SK-N-SH (cell line): ENCODE data around the gene NAALADL1. TPM values are rescaled to one million over a fixed set of nuclear protein-coding genes. Genes with fewer than 3 reads are reported as not detected.
A peak's percentile ranks its signal among the peaks of the same experiment; 100 is the strongest.

Source experiments
- CTCF ChIA-PET: fragments of 300-600, 350-600 bp; formaldehyde crosslinking; extraction: SDS; loops from one replicate; lab custom pipeline; 2021; lab: Yijun Ruan, JAX
- POLR2A ChIA-PET: fragments of 350-600 bp; sonication (Branson Sonifier 250); formaldehyde crosslinking; extraction: SDS; loops from one replicate; lab custom pipeline; 2020; ENCODE audit warnings: antibody characterized with exemption, inconsistent platforms; lab: Yijun Ruan, JAX
- DNase-seq: peaks from one replicate; pipeline ENCODE4 v3.0.0; 2012
- H2AFZ ChIP-seq: fragments of 200-600 bp; sonication (generic); 2 replicates; pipeline ENCODE4 v1.8.1; 2016; ENCODE audit warnings: antibody characterized with exemption, mild to moderate bottlenecking, low read depth
- H3F3A ChIP-seq: fragments of 200-600 bp; sonication (generic); replicated peaks from 2 replicates; pipeline ENCODE3; 2016; ENCODE audit warnings: antibody characterized with exemption, mild to moderate bottlenecking; ENCODE audit not compliant: insufficient read depth
- H3K27ac ChIP-seq, 2 experiments: fragments of 200-500 bp in 1 of 2; fragments of 200-600 bp in 1 of 2; sonication (Bioruptor generic) in 1 of 2; sonication (generic), shearing (Covaris generic) in 1 of 2; 2 replicates each; pipeline versions ENCODE4 v1.5.1 to v1.6.1; 2014 to 2016; ENCODE audit warnings: low read depth in 2 of 2, inconsistent platforms in 1 of 2, low read length in 1 of 2, mild to moderate bottlenecking in 1 of 2, mixed read lengths in 1 of 2
- H3K27me3 ChIP-seq: fragments of 200-600 bp; sonication (generic), shearing (Covaris generic); 2 replicates; pipeline ENCODE4 v1.6.1; 2016; ENCODE audit warnings: mixed run types; ENCODE audit not compliant: insufficient read depth
- H3K36me3 ChIP-seq, 2 experiments: fragments of 200-500 bp in 1 of 2; fragments of 200-600 bp in 1 of 2; sonication (Bioruptor generic) in 1 of 2; sonication (generic) in 1 of 2; replicated peaks in 1 of 2; 2 replicates each; pipeline versions ENCODE3 to v1.5.1; 2014 to 2016; ENCODE audit warnings: low read length in 1 of 2, mild to moderate bottlenecking in 1 of 2; ENCODE audit not compliant: insufficient read depth in 2 of 2, control insufficient read depth in 1 of 2
- H3K4me1 ChIP-seq, 2 experiments: fragments of 200-500 bp in 1 of 2; fragments of 200-600 bp in 1 of 2; sonication (Bioruptor generic) in 1 of 2; sonication (generic), shearing (Covaris generic) in 1 of 2; 2 replicates each; pipeline versions ENCODE4 v1.5.1 to v1.6.1; 2014 to 2016; ENCODE audit warnings: low read depth in 1 of 2, low read length in 1 of 2, mixed run types in 1 of 2; ENCODE audit not compliant: insufficient read depth in 2 of 2, control insufficient read depth in 1 of 2
- H3K4me2 ChIP-seq: fragments of 200-600 bp; sonication (generic), shearing (Covaris generic); 2 replicates; pipeline ENCODE4 v1.6.1; 2017; ENCODE audit warnings: mixed run types
- H3K4me3 ChIP-seq, 2 experiments: fragments of 200-500 bp in 1 of 2; fragments of 200-600 bp in 1 of 2; sonication (Bioruptor generic) in 1 of 2; sonication (generic), shearing (Covaris generic) in 1 of 2; 2 replicates each; pipeline versions ENCODE4 v1.5.1 to v1.8.1; 2014 to 2016; ENCODE audit warnings: low read depth in 2 of 2, inconsistent platforms in 1 of 2, low read length in 1 of 2, mild to moderate bottlenecking in 1 of 2, mixed read lengths in 1 of 2, moderate library complexity in 1 of 2
- H3K79me2 ChIP-seq: fragments of 200-600 bp; sonication (generic); 2 replicates; pipeline ENCODE4 v1.8.1; 2017; ENCODE audit warnings: mild to moderate bottlenecking; ENCODE audit not compliant: insufficient read depth
- H3K9ac ChIP-seq: fragments of 200-600 bp; sonication (generic); 2 replicates; pipeline ENCODE4 v1.6.1; 2017; ENCODE audit warnings: mixed run types
- H3K9me2 ChIP-seq: fragments of 200-600 bp; sonication (generic); 2 replicates; pipeline ENCODE4 v1.6.1; 2017; ENCODE audit warnings: mixed run types
- H3K9me3 ChIP-seq: fragments of 200-600 bp; sonication (generic); 2 replicates; pipeline ENCODE4 v1.6.1; 2017; ENCODE audit warnings: mixed run types, mild to moderate bottlenecking, moderate library complexity
- H4K20me1 ChIP-seq: fragments of 200-600 bp; sonication (generic); 2 replicates; pipeline ENCODE4 v1.6.1; 2017; ENCODE audit warnings: mild to moderate bottlenecking, mixed run types; ENCODE audit not compliant: insufficient read depth
- EP300 ChIP-seq, 2 experiments: IDR thresholded peaks; 2 replicates each; pipeline versions ENCODE4 v1.4.0 to v1.6.1; 2012; ENCODE audit warnings: borderline replicate concordance in 1 of 2, low read depth in 1 of 2, low read length in 1 of 2
- FOXM1 ChIP-seq: IDR thresholded peaks from 2 replicates; pipeline ENCODE4 v1.4.0; 2012; ENCODE audit warnings: low read depth, mild to moderate bottlenecking
- GATA2 ChIP-seq: sonication (generic); formaldehyde crosslinking; IDR thresholded peaks from 2 replicates; pipeline ENCODE4 v1.5.0; 2020; ENCODE audit warnings: mild to moderate bottlenecking, missing genetic modification reagents
- JUND ChIP-seq: IDR thresholded peaks from 2 replicates; pipeline ENCODE4 v1.4.0; 2012
- MXI1 ChIP-seq: IDR thresholded peaks from 2 replicates; pipeline ENCODE4 v1.6.1; 2012; ENCODE audit warnings: mild to moderate bottlenecking, low read depth, low read length, improper control_type of control experiment
- NFIC ChIP-seq: IDR thresholded peaks from 2 replicates; pipeline ENCODE4 v1.4.0; 2012; ENCODE audit warnings: borderline replicate concordance
- NRF1 ChIP-seq: IDR thresholded peaks from 2 replicates; pipeline ENCODE4 v1.6.1; 2012; ENCODE audit warnings: low read depth, mild to moderate bottlenecking, low read length
- POLR2AphosphoS5 ChIP-seq: IDR thresholded peaks from 2 replicates; pipeline ENCODE4 v1.6.1; 2012; ENCODE audit warnings: low read depth, low read length
- SIN3A ChIP-seq: IDR thresholded peaks from 2 replicates; pipeline ENCODE4 v1.6.1; 2012; ENCODE audit warnings: low read depth, mild to moderate bottlenecking, low read length, moderate library complexity, borderline replicate concordance
- TAF1 ChIP-seq: IDR thresholded peaks from 2 replicates; pipeline ENCODE4 v1.6.1; 2012; ENCODE audit warnings: low read depth, mild to moderate bottlenecking, low read length, moderate library complexity, borderline replicate concordance
- TEAD4 ChIP-seq: IDR thresholded peaks from 2 replicates; pipeline ENCODE4 v1.4.0; 2012; ENCODE audit warnings: mild to moderate bottlenecking, borderline replicate concordance; ENCODE audit not compliant: insufficient read depth
- YY1 ChIP-seq: IDR thresholded peaks from 2 replicates; pipeline ENCODE4 v1.4.0; 2012; ENCODE audit warnings: low read depth, mild to moderate bottlenecking
- WGBS: methylation state at CpG from one replicate; pipeline ENCODE4 v1.1.6; 2017; ENCODE audit warnings: low lambda C conversion rate; 5-methylcytosine and 5-hydroxymethylcytosine counted together
- polyA plus RNA-seq, 3 experiments: library from polyadenylated mRNA; depleted of rRNA; stranded (reverse); fragments of >200 nt; gene quantifications; 2 replicates each; pipeline ENCODE4 v1.2.3, GENCODE V29; 2012
- TF ChIP-seq, protein P1 (sequence below): IDR thresholded peaks from 2 replicates; pipeline ENCODE4 v1.4.0; 2012; ENCODE audit warnings: low read depth, borderline replicate concordance
- TF ChIP-seq, protein P2 (sequence below): IDR thresholded peaks from 2 replicates; pipeline ENCODE4 v1.4.0; 2012; ENCODE audit warnings: low read depth
- TF ChIP-seq, protein P3 (sequence below): fragments of 150-350 bp; IDR thresholded peaks from 2 replicates; pipeline ENCODE4 v1.6.1; 2016; ENCODE audit warnings: mild to moderate bottlenecking, low read depth, low read length

The NAALADL1 gene
- polyA plus RNA-seq, 1 of the 3 experiments (the other 2 are of a cell fraction) = not detected

DNA sequence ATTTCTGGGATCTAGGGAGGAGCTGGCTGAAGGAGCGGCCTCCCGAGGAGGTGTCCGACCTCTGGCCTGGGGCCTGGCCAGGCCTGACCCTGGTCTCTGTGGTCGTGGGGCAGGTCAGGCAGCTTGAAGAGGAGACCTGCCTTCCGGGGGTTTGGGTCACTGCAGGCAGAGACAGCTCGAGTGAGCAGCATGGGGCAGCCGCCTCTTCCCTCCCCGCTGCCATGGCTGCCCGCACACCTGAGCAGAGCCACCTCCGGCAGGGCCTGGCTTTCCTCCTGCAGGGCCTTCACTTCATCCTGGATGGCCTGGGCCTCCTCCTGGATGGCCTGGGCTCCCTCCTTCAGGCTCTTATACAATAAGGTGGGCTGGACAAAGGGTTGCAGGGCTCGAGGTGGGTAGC is 8.0 kb upstream of the NAALADL1 start:
- Histone ChIP-seq H3K9me2 (no peaks in the 10 kb centered on the region), H3K79me2 (no peaks in the 10 kb centered on the region), H3K4me2 (no peak overlapping the region), H3K4me1 (no peaks in the 10 kb centered on the region; a peak in 1 of 4 replicates), H4K20me1 (no peaks in the 10 kb centered on the region), H3F3A (no peaks in the 10 kb centered on the region), H3K27me3 (no peaks in the 10 kb centered on the region), H3K9ac (no peak overlapping the region), H3K4me3 (no peak overlapping the region), H3K27ac (no peak overlapping the region), H3K36me3 (no peaks in the 10 kb centered on the region), H2AFZ (no peak overlapping the region), H3K9me3 (no peaks in the 10 kb centered on the region)
- DNase-seq = no peak
- 74% methylated on average over 3 of the region's 11 CpGs for WGBS
- CTCF ChIA-PET = interaction anchor here (0.6 to 1.8 kb wide), 2 partner anchors 27 to 52 kb away, joined by 4 to 9 read pairs; partner anchors contain the start of gene ARL2
- TF ChIP-seq POLR2AphosphoS5 (no peak), SIN3A (no peak), TAF1 (no peak), EP300 (IDR thresholded peaks at IDR 0.05; ENCODE audit: borderline replicate concordance in 1 of 2, low read depth in 1 of 2, low read length in 1 of 2) (no peak), NRF1 (no peak)
- POLR2A ChIA-PET = interaction anchor here (1.0 kb wide), 1 partner anchor 8 kb away, joined by 4 read pairs; no protein-coding TSS in a partner anchor

DNA sequence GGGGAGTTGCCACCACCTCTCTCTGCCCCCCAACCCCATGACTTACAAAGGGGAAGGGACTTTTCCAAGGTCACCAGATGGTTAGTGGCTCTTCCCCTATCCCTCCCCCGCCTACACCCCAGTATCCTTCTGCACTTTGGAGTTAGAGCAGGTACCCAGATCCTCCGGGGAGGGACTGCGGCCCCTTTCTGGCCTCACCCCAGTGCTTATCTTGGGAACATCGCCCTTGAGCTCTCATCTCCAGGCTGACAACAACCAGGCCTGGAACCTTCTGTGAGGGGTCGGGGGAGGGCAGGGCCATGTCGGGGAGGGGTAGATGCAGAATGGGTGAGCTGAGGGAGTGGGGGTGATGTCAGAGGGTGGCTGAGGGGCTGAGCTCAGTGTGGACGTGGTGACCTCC is 7.5 kb upstream of the NAALADL1 start:
- Histone ChIP-seq H3K4me2 (no peak overlapping the region), H3K9ac (no peak overlapping the region), H3K27me3 (no peaks in the 10 kb centered on the region), H3K79me2 (no peaks in the 10 kb centered on the region), H3K9me2 (no peaks in the 10 kb centered on the region), H3K4me3 (no peak overlapping the region), H3F3A (no peaks in the 10 kb centered on the region), H3K4me1 (no peaks in the 10 kb centered on the region; a peak in 1 of 4 replicates), H3K27ac (no peak overlapping the region), H3K9me3 (no peaks in the 10 kb centered on the region), H2AFZ (no peak overlapping the region), H4K20me1 (no peaks in the 10 kb centered on the region), H3K36me3 (no peaks in the 10 kb centered on the region)
- TF ChIP-seq, protein P1, sequence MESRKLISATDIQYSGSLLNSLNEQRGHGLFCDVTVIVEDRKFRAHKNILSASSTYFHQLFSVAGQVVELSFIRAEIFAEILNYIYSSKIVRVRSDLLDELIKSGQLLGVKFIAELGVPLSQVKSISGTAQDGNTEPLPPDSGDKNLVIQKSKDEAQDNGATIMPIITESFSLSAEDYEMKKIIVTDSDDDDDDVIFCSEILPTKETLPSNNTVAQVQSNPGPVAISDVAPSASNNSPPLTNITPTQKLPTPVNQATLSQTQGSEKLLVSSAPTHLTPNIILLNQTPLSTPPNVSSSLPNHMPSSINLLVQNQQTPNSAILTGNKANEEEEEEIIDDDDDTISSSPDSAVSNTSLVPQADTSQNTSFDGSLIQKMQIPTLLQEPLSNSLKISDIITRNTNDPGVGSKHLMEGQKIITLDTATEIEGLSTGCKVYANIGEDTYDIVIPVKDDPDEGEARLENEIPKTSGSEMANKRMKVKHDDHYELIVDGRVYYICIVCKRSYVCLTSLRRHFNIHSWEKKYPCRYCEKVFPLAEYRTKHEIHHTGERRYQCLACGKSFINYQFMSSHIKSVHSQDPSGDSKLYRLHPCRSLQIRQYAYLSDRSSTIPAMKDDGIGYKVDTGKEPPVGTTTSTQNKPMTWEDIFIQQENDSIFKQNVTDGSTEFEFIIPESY = no peak
- TF ChIP-seq EP300 (IDR thresholded peaks at IDR 0.05; ENCODE audit: borderline replicate concordance in 1 of 2, low read depth in 1 of 2, low read length in 1 of 2) (no peak), GATA2 (CRISPR knock-in tag) (no peak), YY1 (no peak), FOXM1 (no peak), MXI1 (no peak), NFIC (no peak), TEAD4 (no peak), JUND (no peak)
- TF ChIP-seq, protein P2, sequence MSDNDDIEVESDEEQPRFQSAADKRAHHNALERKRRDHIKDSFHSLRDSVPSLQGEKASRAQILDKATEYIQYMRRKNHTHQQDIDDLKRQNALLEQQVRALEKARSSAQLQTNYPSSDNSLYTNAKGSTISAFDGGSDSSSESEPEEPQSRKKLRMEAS = no peak
- TF ChIP-seq, protein P3, sequence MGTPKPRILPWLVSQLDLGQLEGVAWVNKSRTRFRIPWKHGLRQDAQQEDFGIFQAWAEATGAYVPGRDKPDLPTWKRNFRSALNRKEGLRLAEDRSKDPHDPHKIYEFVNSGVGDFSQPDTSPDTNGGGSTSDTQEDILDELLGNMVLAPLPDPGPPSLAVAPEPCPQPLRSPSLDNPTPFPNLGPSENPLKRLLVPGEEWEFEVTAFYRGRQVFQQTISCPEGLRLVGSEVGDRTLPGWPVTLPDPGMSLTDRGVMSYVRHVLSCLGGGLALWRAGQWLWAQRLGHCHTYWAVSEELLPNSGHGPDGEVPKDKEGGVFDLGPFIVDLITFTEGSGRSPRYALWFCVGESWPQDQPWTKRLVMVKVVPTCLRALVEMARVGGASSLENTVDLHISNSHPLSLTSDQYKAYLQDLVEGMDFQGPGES = no peak
- peak; percentile 52 for DNase-seq
- CTCF ChIA-PET = interaction anchor here (0.6 to 1.8 kb wide), 2 partner anchors 28 to 51 kb away, joined by 4 to 9 read pairs; partner anchors contain the start of gene ARL2
- POLR2A ChIA-PET = interaction anchor here (1.0 kb wide), 1 partner anchor 8 kb away, joined by 4 read pairs; no protein-coding TSS in a partner anchor
- 51% methylated on average over 4 of the region's 7 CpGs for WGBS
